ENCODE data around the gene WNT3. TPM values are rescaled to one million over a fixed set of nuclear protein-coding genes. Genes with fewer than 3 reads are reported as not detected.

Gene WNT3
- total and polyA plus RNA-seq, 8 donors: 1.7 to 3.0 (median 2.4) TPM

DNA sequence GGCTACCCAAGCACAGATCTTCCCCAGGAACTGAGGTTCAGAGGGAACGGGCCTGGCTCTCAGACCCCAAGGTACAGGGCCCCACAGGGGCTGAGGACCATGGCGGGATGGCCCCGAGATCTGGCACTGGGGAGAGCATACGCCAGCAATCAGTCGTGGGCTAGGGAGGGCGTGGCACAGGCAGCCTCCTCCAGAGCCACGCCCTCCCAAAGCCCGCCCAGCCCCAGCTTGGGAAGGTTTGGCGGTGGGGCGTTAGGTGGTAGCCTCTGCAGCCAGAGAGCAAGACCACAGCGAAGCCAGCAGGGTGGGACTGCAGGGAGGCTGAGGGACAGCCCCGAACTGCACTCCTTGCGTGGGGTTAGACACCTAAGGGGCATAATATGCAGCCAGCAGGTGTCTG lies 44.5 kb upstream of the WNT3 start:
- H3K9me3 ChIP-seq: no peaks in the 10 kb centered on the region
- H3K4me1 ChIP-seq: no peaks in the 10 kb centered on the region
- TF ChIP-seq, protein P1, sequence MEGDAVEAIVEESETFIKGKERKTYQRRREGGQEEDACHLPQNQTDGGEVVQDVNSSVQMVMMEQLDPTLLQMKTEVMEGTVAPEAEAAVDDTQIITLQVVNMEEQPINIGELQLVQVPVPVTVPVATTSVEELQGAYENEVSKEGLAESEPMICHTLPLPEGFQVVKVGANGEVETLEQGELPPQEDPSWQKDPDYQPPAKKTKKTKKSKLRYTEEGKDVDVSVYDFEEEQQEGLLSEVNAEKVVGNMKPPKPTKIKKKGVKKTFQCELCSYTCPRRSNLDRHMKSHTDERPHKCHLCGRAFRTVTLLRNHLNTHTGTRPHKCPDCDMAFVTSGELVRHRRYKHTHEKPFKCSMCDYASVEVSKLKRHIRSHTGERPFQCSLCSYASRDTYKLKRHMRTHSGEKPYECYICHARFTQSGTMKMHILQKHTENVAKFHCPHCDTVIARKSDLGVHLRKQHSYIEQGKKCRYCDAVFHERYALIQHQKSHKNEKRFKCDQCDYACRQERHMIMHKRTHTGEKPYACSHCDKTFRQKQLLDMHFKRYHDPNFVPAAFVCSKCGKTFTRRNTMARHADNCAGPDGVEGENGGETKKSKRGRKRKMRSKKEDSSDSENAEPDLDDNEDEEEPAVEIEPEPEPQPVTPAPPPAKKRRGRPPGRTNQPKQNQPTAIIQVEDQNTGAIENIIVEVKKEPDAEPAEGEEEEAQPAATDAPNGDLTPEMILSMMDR (IDR thresholded peaks at IDR 0.05): no peak
- DNase-seq (no peak), ATAC-seq (no peak)
- no peak overlapping the region for H3K27ac ChIP-seq
- peaks cover 0 to 42% of the 10 kb centered on the region in 2 donors for H3K27me3 ChIP-seq
- H3K36me3 ChIP-seq: no peaks in the 10 kb centered on the region
- no peak overlapping the region for H3K4me3 ChIP-seq
- intact Hi-C loops (cut with DNase I): no loop called here

DNA sequence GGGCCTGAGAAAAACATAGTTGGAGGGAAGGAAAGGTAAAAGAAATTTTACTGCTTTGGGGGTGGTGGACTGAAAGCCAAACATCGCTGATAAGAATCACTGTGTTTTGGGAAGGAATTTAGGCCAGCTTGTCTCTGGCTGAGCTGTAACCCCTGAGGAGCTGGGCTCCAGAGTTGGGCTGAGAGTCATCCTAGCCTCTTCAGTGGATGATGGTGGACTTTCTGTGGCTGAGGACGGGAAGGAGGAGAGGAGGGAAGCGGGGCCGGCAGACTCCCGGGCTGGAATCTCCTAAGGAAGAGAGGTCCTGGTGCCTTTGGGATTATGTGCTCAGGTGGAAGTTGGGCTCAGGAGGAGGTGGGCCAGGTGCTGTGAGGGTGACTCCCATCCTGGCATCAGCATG lies 41.5 kb upstream of the WNT3 start:
- TF ChIP-seq, protein P1 (IDR thresholded peaks at IDR 0.05): no peak
- no peaks in the 10 kb centered on the region for H3K36me3 ChIP-seq
- ATAC-seq: no peak
- no peaks in the 10 kb centered on the region for H3K4me1 ChIP-seq
- intact Hi-C loops (cut with DNase I): no loop called here
- no peak overlapping the region for H3K27ac ChIP-seq
- H3K9me3 ChIP-seq: no peaks in the 10 kb centered on the region
- DNase-seq: no peak
- peaks cover 0 to 58% of the 10 kb centered on the region in 2 donors for H3K27me3 ChIP-seq
- no peak overlapping the region for H3K4me3 ChIP-seq

DNA sequence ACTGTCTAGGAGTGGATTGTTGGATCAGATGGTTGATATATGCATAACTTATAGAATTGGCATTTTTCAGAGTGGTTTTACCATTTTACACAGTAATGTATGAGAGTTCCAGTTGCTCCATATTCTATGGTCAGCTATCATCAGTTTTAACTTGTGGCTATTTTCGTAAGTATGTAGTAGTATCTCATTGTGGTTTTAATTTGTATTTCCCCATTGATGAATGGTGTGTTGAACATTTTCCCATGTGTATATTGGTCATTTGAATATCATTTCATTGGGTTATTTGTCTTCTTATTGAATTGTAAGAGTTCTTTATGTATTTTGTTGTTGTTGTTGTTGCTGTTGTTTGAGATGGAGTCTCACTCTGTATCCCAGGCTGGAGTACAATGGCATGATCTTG lies 39.1 kb upstream of the WNT3 start:
- no peaks in the 10 kb centered on the region for H3K4me1 ChIP-seq
- no peaks in the 10 kb centered on the region for H3K9me3 ChIP-seq
- H3K27ac ChIP-seq: no peak overlapping the region
- H3K27me3 ChIP-seq: peaks cover 5 to 60% of the 10 kb centered on the region in 2 donors
- TF ChIP-seq, protein P1 (IDR thresholded peaks at IDR 0.05): no peak
- no peak for DNase-seq
- H3K36me3 ChIP-seq: no peaks in the 10 kb centered on the region
- no peak overlapping the region for H3K4me3 ChIP-seq
- no peak for ATAC-seq
- intact Hi-C loops (cut with DNase I): no loop called here

DNA sequence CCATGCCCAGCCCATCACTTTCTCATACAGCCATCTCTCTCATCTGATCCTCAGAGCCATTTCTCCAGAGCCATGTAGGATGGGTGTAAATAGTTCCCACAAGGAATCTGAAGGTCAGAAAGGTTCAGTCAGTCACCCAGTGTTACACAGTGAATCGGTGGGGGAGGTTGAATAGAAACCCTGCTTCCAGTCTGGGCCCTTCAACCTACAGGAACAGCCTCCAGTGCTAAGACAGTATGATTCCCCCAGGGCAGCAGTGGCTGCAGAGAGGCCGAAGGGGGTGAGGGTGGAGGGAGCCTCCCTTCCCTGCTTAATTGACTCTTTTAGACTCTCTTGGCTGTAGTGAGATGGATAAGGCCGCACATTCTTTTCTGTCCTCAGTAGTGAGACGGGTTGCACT lies 36.5 kb upstream of the WNT3 start:
- Histone ChIP-seq H3K4me3 (no peak overlapping the region), H3K9me3 (no peaks in the 10 kb centered on the region), H3K36me3 (no peaks in the 10 kb centered on the region), H3K27me3 (peaks cover 29 to 83% of the 10 kb centered on the region in 2 donors), H3K27ac (no peak overlapping the region), H3K4me1 (peaks cover 5 to 10% of the 10 kb centered on the region in 2 donors)
- ATAC-seq: no peak
- TF ChIP-seq, protein P1 (IDR thresholded peaks at IDR 0.05): no peak
- intact Hi-C loops (cut with DNase I): no loop called here
- no peak for DNase-seq

DNA sequence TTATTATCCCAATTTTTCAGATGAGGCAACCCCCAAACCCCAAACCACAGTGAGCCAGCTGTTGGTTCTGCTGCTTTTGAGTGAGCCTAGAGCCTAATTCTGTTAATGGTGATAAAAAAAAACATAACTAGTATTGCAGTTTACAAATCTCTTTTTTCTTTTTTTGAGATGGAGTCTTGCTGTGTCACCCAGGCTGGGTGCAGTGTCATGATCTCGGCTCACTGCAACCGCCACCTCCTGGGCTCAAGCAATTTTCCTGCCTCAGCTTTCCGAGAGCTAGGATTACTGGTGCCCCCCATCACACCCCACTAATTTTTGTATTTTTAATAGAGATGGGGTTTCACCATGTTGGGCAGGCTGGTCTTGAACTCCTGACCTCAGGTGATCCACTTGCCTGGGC lies 36.0 kb upstream of the WNT3 start:
- DNase-seq (no peak), ATAC-seq (no peak)
- H3K36me3 ChIP-seq: no peaks in the 10 kb centered on the region
- H3K27me3 ChIP-seq: peaks cover 30 to 87% of the 10 kb centered on the region in 2 donors
- H3K9me3 ChIP-seq: no peaks in the 10 kb centered on the region
- intact Hi-C loops (cut with DNase I): no loop called here
- TF ChIP-seq, protein P1 (IDR thresholded peaks at IDR 0.05): no peak
- H3K27ac ChIP-seq: no peak overlapping the region
- H3K4me1 ChIP-seq: peaks cover 5 to 10% of the 10 kb centered on the region in 2 donors
- no peak overlapping the region for H3K4me3 ChIP-seq
